ENCODE measurements around the gene AFAP1L1. TPM values are rescaled to one million over a fixed set of nuclear protein-coding genes. Genes with fewer than 3 reads are reported as not detected.

AFAP1L1 gene
- total and polyA plus RNA-seq, 4 donors = 2.1 to 11.6 (median 4.0) TPM

- no peak for DNase-seq (ENCODE audit: low spot score)
- no peak overlapping the region for H3K4me3 ChIP-seq (ENCODE audit: low read depth in 1 of 3, low read length in 3 of 3)
- H3K9ac ChIP-seq (ENCODE audit: low read depth in 1 of 2, low read length in 2 of 2) = no peak overlapping the region
- 76% methylated on average over 4 of the region's 4 CpGs for WGBS
- peaks cover 0 to 3% (median 0%) of the 10 kb centered on the region in 4 donors for H3K4me1 ChIP-seq (ENCODE audit: control insufficient read depth in 4 of 4, insufficient read depth in 4 of 4, low read length in 3 of 4)
- no peak overlapping the region for H3K27ac ChIP-seq (ENCODE audit: low read depth in 1 of 2, low read length in 2 of 2)
- peaks cover 0 to 4% (median 1%) of the 10 kb centered on the region in 4 donors for H3K36me3 ChIP-seq (ENCODE audit: control insufficient read depth in 4 of 4, insufficient read depth in 3 of 4, low read depth in 1 of 4, low read length in 3 of 4)
- H3K9me3 ChIP-seq (ENCODE audit: control insufficient read depth in 4 of 4, low read length in 3 of 4) = no peaks in the 10 kb centered on the region
- H3K27me3 ChIP-seq (ENCODE audit: control insufficient read depth in 4 of 4, insufficient read depth in 4 of 4, low read length in 3 of 4) = no peaks in the 10 kb centered on the region
- no peak for TF ChIP-seq ZBTB33 (IDR thresholded peaks at IDR 0.05)
These were observed 9.3 kb upstream of the AFAP1L1 start for GRCh38 chr5:149262315-149262714.

- Histone ChIP-seq H3K36me3 (ENCODE audit: control insufficient read depth in 4 of 4, insufficient read depth in 3 of 4, low read depth in 1 of 4, low read length in 3 of 4) (no peaks in the 10 kb centered on the region), H3K4me1 (ENCODE audit: control insufficient read depth in 4 of 4, insufficient read depth in 4 of 4, low read length in 3 of 4) (peaks cover 0 to 3% (median 0%) of the 10 kb centered on the region in 4 donors), H3K27me3 (ENCODE audit: control insufficient read depth in 4 of 4, insufficient read depth in 4 of 4, low read length in 3 of 4) (no peaks in the 10 kb centered on the region), H3K27ac (ENCODE audit: low read depth in 1 of 2, low read length in 2 of 2) (no peak overlapping the region), H3K4me3 (ENCODE audit: low read depth in 1 of 3, low read length in 3 of 3) (no peak overlapping the region), H3K9ac (ENCODE audit: low read depth in 1 of 2, low read length in 2 of 2) (no peak overlapping the region), H3K9me3 (ENCODE audit: control insufficient read depth in 4 of 4, low read length in 3 of 4) (peaks cover 0 to 3% (median 0%) of the 10 kb centered on the region in 4 donors)
- WGBS = 24% methylated on average over 12 of the region's 12 CpGs
- peak; percentile 73 for TF ChIP-seq CTCF (IDR thresholded peaks at IDR 0.05; ENCODE audit: low read depth, low read length, missing input control)
- peak; percentile 78 to 86 for TF ChIP-seq RAD21 (IDR thresholded peaks at IDR 0.05)
- TF ChIP-seq FOXA2 (IDR thresholded peaks at IDR 0.05) = no peak
- no peak for DNase-seq (ENCODE audit: low spot score)
These were observed 7.1 kb upstream of the AFAP1L1 start for GRCh38 chr5:149264439-149265067.

- H3K36me3 ChIP-seq (ENCODE audit: control insufficient read depth in 4 of 4, insufficient read depth in 3 of 4, low read depth in 1 of 4, low read length in 3 of 4) = no peaks in the 10 kb centered on the region
- H3K27me3 ChIP-seq (ENCODE audit: control insufficient read depth in 4 of 4, insufficient read depth in 4 of 4, low read length in 3 of 4) = no peaks in the 10 kb centered on the region
- no peak overlapping the region for H3K9ac ChIP-seq (ENCODE audit: low read depth in 1 of 2, low read length in 2 of 2)
- peaks cover 0 to 3% (median 0%) of the 10 kb centered on the region in 4 donors for H3K9me3 ChIP-seq (ENCODE audit: control insufficient read depth in 4 of 4, low read length in 3 of 4)
- no peak for TF ChIP-seq RXRA (IDR thresholded peaks at IDR 0.05)
- peaks cover 0 to 3% (median 0%) of the 10 kb centered on the region in 4 donors for H3K4me1 ChIP-seq (ENCODE audit: control insufficient read depth in 4 of 4, insufficient read depth in 4 of 4, low read length in 3 of 4)
- no peak for DNase-seq (ENCODE audit: low spot score)
- no peak overlapping the region for H3K4me3 ChIP-seq (ENCODE audit: low read depth in 1 of 3, low read length in 3 of 3)
- H3K27ac ChIP-seq (ENCODE audit: low read depth in 1 of 2, low read length in 2 of 2) = no peak overlapping the region
- WGBS = 86% methylated on average over 7 of the region's 7 CpGs
These were observed 6.6 kb upstream of the AFAP1L1 start for GRCh38 chr5:149265068-149265465.

- peaks cover 0 to 3% (median 0%) of the 10 kb centered on the region in 4 donors for H3K4me1 ChIP-seq (ENCODE audit: control insufficient read depth in 4 of 4, insufficient read depth in 4 of 4, low read length in 3 of 4)
- H3K9ac ChIP-seq (ENCODE audit: low read depth in 1 of 2, low read length in 2 of 2) = no peak overlapping the region
- WGBS = 49% methylated on average over 4 of the region's 4 CpGs
- H3K27ac ChIP-seq (ENCODE audit: low read depth in 1 of 2, low read length in 2 of 2) = no peak overlapping the region
- DNase-seq (ENCODE audit: low spot score) = no peak
- H3K36me3 ChIP-seq (ENCODE audit: control insufficient read depth in 4 of 4, insufficient read depth in 3 of 4, low read depth in 1 of 4, low read length in 3 of 4) = no peaks in the 10 kb centered on the region
- peaks cover 0 to 3% (median 0%) of the 10 kb centered on the region in 4 donors for H3K9me3 ChIP-seq (ENCODE audit: control insufficient read depth in 4 of 4, low read length in 3 of 4)
- H3K27me3 ChIP-seq (ENCODE audit: control insufficient read depth in 4 of 4, insufficient read depth in 4 of 4, low read length in 3 of 4) = no peaks in the 10 kb centered on the region
- TF ChIP-seq ZBTB33 (IDR thresholded peaks at IDR 0.05) (no peak), SP1 (IDR thresholded peaks at IDR 0.05) (no peak), YY1 (IDR thresholded peaks at IDR 0.05) (no peak), RAD21 (IDR thresholded peaks at IDR 0.05) (peak; percentile 55 to 58), CTCF (IDR thresholded peaks at IDR 0.05; ENCODE audit: low read depth, low read length, missing input control) (peak; percentile 15)
- H3K4me3 ChIP-seq (ENCODE audit: low read depth in 1 of 3, low read length in 3 of 3) = no peak overlapping the region
These were observed 6.1 kb upstream of the AFAP1L1 start for GRCh38 chr5:149265597-149265996.

Data from liver (tissue), 9 donors.